Posterior cingulate gyrus (tissue), 11 donors: ENCODE measurements around the gene ATP8B1.
A peak's percentile ranks its signal among the peaks of the same experiment; 100 is the strongest.

Experiments
- DNase-seq, 10 donors: peaks; one replicate each; pipeline versions ENCODE4 v3.0.0 to v3.0.0-alpha.2; 2020 to 2021; ENCODE audit warnings: mixed read lengths in 3 of 10
- intact Hi-C: fragments of 100-400 bp; cut with DNase I; formaldehyde crosslinking; loops from one replicate; pipeline ENCODE4 v1.15.1; 2023

ATP8B1 gene

DNA sequence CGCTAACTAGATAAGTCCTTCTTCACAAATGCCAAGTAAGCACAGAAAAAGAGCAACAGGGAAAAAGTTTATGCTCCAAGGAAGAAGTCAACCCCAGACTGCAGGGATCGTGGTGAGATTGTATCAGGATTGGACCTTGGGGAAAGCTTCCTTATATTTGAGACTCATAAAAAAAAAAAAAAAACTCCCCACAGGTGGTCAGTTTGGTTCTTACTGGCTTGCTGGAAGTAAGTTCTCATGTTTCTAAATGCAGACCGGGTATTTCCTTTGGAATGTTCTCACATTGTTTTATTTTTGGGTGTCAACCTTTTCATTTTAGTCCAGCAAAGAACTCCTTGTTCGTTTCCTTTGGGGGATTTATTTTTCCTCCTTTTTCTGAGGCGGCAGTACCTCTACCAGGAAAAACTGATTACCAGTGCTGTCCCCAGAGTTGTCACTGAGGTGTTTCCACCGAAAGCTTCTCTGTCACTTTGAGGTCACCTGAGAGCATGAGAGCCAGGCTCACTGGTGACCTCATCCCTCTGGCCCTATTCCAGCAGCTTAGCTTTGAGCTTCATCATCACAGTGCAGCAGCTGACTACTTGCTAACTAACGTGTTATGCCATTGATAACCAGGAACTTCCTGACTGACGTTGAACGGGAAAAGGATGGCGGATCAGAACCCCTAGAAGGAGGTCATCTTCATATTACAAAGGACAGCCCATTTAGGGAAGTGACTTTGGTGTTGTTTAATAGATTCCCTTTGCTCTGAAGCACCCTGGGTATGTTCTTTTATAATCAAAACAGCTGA lies 16.8 kb upstream of the ATP8B1 start:
- intact Hi-C loops: no loop called here
- no peak for DNase-seq

DNA sequence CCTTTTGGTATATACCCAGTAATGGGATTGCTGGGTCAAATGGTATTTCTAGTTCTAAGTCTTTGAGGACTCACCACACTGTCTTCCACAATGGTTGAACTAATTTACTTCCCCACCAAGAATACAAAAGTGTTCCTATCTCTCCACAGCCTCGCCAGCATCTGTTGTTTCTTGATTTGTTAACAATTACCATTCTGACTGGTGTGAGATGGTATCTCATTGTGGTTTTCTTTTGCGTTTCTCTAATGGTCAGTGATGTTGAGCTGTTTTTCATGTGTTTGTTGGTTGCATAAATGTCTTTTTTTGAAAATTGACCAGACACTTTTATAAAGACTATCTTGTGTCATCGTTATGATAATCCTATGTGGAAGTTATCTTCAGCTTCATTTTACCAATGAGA lies 16.0 kb upstream of the ATP8B1 start:
- no peak for DNase-seq
- intact Hi-C loops: no loop called here

DNA sequence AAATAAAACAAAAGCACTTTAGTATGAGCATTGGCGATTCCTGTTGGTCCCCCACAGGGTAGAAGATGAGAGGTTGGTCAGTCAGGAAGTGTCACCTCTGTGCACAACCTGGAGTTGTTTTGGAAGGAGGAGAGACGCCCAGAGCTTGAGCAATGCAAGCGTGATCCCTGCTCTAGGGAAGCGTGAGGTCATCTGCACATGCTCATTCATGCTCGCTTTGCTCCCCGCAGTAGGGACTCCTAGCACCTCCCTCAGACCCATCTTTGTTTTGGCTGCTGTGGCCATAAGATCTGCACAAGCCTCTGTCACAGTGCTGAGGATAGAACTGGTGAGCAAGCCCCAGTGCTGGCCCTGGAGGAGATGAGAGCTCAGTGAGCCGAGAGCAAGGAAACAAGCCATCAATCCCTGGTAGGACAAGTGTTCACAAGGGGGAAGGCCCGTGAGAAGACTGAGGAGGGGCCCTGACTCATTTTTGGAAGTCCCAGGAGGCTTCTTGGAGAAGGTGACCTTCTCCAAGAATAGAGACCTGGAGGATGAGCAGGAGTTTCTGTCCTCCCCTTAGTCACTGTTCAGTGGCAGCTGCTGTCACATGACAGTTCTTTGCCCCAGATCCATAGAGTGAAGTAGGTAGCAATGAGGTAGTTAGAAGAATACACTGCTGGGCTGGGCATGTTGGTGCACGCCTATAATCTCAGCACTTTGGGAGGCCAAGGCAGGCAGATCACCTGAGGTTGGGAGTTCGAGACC lies 13.3 kb upstream of the ATP8B1 start:
- intact Hi-C loops: no loop called here
- DNase-seq: no peak

DNA sequence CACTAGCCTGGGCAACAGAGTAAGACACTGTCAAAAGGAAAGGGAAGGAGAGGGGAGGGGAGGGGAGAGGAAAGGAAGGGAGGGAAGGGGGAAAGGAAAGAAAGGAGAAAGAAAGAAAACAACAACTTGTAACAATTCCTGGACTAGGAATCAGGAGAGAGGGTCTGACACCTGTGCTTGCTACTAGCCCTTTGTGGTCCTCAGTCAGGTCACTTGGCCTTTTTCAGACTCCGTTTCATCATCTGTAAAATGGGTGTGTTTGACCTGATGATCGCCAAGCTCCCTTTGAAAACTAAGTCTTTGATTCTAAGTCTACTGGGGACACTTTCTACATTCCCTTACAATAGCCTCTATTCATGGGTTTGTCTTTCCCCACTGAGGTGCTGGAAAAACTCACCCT lies 11.4 kb upstream of the ATP8B1 start:
- DNase-seq: no peak
- intact Hi-C loops: no loop called here

DNA sequence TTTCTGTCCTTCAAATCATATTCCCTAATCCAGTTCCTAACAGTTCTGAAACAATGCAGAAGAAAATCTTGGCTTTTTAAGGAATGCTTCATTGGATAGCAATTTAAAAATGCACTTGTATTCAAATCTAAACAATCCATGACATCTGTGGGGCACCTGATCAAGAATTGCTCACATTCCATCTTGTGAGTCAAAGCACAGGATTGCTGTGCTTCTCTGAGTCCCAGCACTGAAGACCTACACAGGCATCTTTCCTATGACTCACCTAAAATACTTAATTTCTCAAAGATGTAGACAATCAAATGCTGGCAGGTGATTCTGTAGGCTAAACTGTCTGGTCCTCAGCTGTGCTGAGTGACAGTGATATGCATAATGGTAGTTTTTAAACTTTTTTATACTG lies 10.1 kb upstream of the ATP8B1 start:
- DNase-seq: no peak
- intact Hi-C loops: no loop called here

DNA sequence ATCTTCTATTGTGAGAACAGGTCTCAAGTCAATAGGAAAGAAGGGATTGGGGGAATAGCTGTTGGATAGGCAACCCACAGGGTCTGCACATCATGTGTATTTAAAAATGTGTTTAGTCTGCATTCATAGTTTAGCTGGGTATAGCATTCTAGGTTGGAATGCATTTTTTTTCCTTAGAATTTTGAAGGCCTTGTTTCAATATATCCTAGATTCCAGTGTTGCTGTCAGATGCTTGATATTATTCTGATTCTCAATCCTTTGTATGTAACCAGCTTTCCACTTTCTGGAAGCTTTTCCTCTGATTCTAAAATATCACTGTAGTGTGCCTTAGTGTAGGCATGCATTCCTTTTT lies 9.0 kb upstream of the ATP8B1 start:
- intact Hi-C loops: no loop called here
- DNase-seq: no peak

DNA sequence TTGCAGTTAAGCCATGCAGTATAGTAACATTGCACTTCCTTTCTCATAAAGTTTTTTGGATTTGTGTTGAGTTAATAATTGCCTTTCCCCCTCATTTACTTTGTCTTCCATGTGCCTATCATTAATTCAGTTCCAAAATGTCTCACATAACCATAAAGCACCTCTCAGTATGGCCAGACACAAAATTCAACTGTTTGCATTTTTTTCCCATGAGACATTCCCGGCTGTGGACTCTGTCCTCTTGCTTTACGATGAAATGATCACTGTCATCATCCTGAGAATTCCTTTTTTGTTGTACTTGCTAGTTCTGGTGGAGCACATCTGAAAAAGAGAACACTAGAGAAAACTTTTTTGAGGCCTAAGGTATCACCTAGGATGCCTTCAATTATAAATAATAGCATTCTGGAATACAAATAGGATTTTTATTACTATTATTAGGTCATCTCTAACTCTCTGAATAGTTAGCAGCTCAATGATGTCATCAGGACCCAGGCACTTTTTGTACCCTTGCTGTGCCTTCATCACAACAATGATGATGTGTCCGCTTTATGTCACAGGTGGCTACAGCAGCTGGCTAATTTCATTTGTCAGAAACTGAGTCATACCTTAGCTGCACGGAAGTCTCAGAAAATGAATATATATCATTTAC lies 8.5 kb upstream of the ATP8B1 start:
- intact Hi-C loops: no loop called here
- DNase-seq: no peak

DNA sequence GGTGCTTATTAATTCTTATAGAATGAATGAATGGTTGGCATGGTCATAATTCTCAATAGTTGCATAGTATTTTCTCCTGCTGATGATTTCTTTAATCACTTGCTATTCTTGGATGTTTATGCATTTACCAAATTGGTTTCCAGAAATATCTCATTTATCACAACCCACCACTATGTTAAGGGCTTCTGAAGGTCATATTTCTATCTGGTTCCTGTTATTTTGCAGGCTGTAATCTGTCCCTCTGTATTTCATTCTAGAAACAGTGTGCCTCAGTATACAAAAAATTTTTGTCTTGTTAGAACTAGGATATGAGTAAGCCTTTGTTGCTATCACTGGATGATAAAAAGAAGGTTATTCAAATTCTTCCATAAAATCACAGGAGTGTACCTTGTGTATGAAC lies 6.1 kb upstream of the ATP8B1 start:
- intact Hi-C loops: loop anchor here (10.0 kb wide), 1 partner anchor 144 kb away; no protein-coding TSS in a partner anchor
- DNase-seq: no peak

DNA sequence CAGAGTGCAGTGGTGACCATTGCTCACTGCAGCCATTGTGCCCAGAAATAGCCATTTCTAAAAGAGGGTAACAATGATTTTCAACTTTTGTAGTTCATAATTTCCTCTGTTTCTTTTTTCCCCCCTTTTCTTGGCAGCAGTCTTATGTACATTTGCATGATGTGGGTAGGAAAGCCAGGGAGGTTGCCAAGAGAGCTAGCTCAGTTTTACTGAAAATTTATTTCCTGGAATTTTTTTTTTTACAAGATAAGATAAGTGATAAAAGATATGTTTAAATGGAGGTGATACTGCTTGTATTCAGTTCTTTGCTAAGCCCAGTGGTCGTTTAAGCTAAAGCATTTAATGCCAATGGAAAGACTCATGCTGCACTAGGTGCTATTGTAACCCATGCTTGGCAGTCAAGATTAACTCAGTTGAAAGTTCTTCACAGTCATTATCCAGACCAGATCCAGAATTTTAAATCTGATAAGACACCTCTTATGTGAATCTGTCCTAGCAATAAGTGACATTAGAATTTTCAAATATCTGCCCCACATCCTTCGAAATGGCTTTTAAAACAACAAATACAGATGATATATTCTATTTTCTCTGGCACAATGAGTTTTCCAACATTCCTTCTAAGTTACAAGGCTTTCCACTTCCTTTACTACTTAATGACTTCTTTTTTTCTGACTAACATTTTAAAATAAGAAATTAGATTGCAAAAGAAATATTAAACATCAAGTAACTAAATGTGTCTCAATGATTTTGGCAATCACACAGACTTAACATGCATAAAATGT lies 4.4 kb upstream of the ATP8B1 start:
- DNase-seq: peak in 1 of 10 donors; percentile 12
- intact Hi-C loops: loop anchor here (10.0 kb wide), 1 partner anchor 143 kb away; no protein-coding TSS in a partner anchor

DNA sequence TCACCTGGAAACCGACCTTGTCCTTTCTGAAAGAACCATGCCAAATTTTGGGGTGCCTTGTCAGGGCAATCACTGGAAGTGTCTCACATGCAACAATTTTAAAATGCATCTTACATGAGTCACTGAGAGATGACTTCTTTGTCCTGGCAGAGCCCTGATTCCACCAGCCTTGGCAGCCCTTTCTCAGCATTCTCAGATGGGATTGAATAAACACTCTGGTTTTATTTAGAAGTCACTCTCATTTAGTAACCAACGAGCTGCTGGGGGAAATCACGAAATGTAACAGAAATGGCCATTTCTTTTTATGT lies 3.8 kb upstream of the ATP8B1 start:
- intact Hi-C loops: loop anchor here (10.0 kb wide), 1 partner anchor 142 kb away; no protein-coding TSS in a partner anchor

DNA sequence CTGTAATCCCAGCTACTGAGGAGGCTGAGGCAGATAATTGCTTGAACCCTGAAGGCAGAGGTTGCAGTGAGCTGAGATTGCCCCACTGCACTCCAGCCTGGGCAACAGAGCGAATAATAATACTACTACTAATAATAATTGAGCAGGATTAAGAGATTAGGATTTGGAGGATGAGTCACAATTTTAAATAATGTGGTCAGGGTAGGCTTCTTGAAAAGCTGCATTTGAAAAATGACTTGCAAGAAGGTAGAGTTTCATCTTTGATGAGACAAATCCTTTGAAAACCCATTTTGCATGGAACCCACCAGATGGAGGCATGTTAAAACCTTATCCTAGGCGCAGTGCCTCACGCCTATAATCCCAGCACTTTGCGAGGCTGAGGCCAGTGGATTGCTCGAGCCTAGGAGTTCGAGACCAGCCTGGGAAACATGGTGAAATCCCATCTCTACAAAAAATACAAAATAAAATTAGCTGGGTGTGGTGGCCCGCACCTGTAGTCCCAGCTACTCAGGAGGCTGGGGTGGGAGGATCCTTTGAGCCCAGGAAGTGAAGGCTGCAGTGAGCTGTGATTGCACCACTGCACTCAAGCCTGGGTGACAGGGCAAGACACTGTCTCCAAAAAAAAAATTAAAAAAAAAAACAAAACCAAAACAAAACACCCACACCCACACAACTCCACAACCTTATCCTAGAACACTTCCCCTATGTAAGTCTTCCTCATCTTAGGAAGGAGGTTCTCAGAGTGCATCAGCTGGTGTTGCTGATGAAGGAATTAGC lies 3.3 kb upstream of the ATP8B1 start:
- intact Hi-C loops: loop anchor here (10.0 kb wide), 1 partner anchor 142 kb away; no protein-coding TSS in a partner anchor
- DNase-seq: peak in 1 of 10 donors; percentile 20

More for the DNA sequence above, 3.8 kb upstream of the ATP8B1 start:
- DNase-seq: peak in 1 of 10 donors; percentile 67

DNA sequence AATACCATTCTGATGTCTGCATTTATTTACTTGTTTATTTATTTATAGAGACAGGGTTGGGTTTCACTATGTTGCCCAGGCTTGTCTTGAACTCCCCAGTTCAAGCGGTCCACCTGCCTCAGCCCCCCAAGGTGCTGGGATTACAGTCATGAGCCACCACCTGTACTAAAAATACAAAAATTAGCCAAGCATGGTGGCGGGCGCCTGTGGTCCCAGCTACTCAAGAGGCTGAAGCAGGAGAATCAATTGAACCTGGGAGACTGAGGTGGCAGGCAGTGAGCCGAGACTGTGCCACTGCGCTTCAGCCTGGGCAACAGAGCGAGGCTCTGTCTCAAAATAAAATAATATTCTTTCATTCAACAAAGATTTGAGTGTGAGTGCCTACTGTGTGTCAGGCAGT lies 2.0 kb upstream of the ATP8B1 start:
- intact Hi-C loops: loop anchor here (10.0 kb wide), 1 partner anchor 140 kb away; no protein-coding TSS in a partner anchor
- peak in 1 of 10 donors; percentile 68 for DNase-seq

DNA sequence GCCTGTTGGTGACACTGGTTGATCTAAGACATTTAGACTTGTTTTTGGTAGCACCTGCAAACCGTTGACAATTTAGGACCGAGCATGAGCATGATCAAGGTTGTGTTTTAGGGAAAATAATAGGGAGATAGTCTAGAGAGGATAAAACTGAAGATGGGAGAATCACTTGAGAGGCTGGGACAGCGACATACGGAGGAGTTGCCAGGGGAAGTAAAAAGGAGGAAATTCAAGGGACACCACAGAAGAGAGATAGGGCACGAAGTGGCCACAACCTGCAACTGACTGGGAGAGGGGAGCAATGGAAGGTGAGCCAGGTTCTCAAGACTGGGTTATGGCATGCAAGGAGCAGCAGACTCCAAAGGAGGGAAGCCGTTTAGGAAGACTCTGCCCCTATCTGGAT lies 1.4 kb upstream of the ATP8B1 start:
- intact Hi-C loops: loop anchor here (10.0 kb wide), 1 partner anchor 140 kb away; no protein-coding TSS in a partner anchor
- peak in 1 of 10 donors; percentile 40 for DNase-seq

DNA sequence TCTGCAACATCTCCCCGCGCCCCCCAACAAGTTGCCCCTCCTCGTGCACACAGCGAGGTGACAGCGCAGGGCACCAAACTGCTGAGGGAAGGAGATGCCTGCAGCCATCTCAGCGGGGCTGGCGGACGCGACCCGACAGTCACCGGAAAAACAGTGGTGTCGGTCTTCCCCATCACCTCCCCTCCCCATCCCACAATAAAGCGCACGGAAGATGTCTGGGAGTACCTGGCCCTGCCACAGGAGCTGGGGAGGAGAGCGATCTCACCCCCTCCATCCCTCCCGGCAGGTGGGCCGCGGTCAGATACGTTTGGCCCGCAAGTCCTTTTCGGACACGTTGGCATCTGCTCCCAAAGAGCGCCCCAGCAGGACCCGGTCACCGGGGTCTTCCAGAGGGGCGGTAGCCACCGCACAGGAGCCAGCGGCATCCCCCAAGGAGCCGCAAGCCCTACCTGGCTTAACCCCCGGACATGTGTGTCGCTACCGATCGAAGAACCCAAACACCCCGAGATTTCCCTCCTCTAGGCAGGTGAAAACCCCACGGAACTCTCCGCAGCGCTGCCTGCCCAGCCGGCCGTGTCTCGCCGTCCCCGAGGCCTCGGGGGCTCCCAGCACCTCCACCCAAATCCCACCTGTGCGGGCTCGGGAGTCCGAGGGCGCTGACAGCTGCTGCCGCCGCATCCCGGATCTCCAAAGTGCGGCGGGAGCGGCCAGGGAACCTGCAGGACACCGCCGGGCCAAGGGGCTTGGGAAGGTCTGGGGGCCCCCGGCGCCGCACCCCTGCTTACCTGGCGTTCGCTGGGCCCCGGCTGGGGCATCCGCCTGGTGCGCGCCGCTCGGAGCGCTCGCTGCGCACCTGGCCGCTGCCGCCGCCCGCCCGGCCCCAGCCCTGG lies 657 bp downstream of the ATP8B1 start:
- peak in 1 of 10 donors; percentile 81 for DNase-seq
- intact Hi-C loops: loop anchor here (10.0 kb wide), 1 partner anchor 138 kb away; no protein-coding TSS in a partner anchor

DNA sequence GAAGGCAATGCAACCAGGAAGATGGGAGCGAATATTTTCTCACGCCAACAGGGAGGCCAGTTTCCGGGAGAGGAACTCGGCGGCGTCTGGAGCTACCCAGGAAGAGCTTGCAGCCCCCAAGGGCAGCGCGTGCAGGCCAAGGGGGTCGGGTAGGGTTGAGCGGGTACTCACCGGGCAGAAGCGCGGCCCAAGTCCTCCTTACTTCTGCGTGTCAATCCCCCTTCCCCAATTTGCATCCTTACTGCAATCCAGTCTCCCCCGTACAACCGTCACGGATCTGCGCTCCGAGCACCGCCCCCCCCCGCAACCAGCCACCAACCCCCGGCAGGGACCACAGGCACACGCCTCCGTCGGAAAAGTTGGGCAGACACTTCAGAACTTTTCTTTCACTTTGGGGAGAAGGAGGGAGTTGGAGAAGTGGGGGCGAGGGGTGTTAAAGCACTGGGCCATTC lies 1.3 kb downstream of the ATP8B1 start:
- peak in 3 of 10 donors; percentile 17 to 77 (median 74) for DNase-seq
- intact Hi-C loops: loop anchor here (10.0 kb wide), 1 partner anchor 137 kb away; no protein-coding TSS in a partner anchor

DNA sequence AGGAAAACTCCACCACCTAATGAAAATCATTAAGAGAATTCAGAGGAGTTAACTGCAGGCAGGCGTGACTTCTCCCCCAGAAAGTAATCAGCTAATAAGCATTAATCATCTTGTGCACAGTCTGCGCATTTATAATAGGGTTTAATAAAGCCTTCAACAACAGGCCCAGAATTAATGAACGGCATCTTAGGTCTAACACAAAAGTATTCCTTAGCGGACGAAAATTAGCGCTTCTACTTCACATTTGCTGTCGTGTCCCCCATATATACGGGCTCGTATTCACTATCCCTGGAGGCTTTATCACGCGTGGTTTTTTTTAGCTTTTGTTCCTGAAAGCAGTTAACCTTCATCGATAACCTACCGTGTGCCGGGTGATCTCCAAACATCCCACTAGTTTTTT lies 1.8 kb downstream of the ATP8B1 start:
- no peak for DNase-seq
- intact Hi-C loops: loop anchor here (10.0 kb wide), 1 partner anchor 137 kb away; no protein-coding TSS in a partner anchor

DNA sequence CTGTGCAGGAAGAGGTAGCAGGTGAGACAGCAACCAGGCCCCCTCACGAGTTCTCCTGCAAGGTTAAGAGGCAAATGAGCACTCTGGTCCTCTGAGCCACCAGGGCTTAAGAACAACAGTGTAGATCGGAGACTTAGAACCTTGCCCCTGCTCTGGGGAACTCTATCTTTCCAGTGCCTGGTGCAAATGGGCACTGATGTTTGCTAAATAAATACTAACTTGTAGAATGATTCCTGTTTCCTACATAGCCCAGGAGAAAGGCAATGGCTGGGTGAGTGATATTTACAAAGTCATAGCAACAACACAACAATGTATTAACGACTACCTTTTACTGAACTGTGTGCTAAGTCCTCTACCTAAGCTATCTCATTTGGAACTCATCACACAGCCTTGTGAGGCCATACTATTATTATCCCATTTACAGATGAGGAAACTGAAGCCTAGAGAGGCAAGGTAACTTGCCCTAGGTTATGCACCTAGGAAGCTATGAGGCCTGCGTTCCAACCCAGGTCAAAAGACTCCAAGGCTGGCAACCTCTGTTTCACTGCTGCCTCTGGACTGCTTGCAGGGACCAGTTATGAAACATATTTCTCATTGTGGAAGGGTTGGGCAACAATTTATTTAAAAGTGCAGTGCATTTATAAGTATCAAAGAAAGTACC lies 4.3 kb downstream of the ATP8B1 start:
- intact Hi-C loops: no loop called here
- no peak for DNase-seq

DNA sequence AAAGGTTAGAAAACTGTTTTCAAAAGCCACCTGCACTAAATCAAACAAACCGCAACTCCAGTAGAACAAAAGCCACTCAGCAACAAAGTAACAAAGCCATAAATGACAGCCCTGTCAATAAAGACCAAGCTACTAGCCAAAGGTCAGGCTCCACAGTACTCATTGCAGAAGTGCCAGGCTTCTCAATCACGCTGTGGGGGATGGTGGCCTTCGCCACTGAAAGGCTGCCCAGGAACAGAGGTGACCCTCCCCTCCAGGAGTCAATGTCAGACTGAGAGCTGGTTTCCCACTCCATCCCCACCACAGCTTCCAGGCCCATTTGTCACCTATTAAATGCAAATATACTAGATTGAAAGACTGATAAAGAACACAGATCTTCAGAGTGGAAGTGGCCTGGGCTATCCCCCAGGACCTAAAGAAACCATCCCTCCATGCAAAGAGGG lies 5.9 kb downstream of the ATP8B1 start:
- intact Hi-C loops: no loop called here
- DNase-seq: no peak
